Measurements from ENCODE around the gene EXOSC10. TPM values are rescaled to one million over a fixed set of nuclear protein-coding genes. Genes with fewer than 3 reads are reported as not detected.
"Not testable (repeated sequence)": the region's sequence is repeated elsewhere in the genome, so short reads cannot be mapped to it uniquely, and the experiment has no call there.

The EXOSC10 gene
- total RNA-seq, 6 experiments from 2014 or later = 13.4 to 32.4 (median 20.7) TPM

DNA sequence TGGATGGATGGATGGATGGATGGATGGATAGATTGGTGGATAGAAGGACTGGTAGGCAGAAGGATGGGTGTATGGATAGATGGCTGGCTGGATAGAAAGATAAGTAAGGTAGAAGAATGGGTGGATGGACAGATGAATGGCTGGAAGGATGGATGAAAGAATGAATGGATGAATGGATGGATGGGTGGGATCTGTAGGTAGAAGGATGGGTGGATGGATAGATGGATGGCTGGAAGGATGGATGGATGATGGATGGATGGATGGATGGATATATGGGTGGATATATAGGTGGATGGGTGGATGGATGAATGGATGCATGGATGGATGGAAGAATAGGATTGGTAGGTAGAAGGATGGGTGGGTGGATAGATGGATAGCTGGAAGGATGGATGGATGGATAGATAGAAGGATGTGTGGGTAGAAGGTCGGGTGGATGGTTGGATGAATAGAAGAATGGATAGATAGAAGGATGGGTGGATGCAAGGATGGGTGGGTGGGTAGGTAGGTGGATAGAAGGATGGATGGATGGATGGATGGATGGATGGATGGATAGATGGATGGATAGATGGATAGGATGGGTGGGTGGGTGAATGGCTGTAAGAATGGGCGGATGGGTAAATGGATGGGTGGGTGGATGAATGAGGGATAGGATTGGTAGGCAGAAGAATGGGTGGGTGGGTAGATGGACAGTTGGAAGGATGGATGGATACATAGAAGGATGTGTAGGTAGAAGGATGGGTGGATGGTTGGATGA is 60.1 kb downstream of the EXOSC10 start:
- H3K27ac ChIP-seq = no peak overlapping the region
- H3K4me1 ChIP-seq = no peaks in the 10 kb centered on the region
- ATAC-seq = no peak
- H3K27me3 ChIP-seq = no peaks in the 10 kb centered on the region
- DNase-seq = no peak
- peaks cover 0 to 49% (median 12%) of the 10 kb centered on the region in 4 donors for H3K36me3 ChIP-seq
- H3K9me3 ChIP-seq = no peaks in the 10 kb centered on the region
- H3K4me3 ChIP-seq = no peak overlapping the region
- intact Hi-C loops (cut with DNase I) = no loop called here
- WGBS (ENCODE audit: insufficient coverage, low coverage, low lambda C conversion rate, missing lambda C conversion rate) = 68% methylated on average over 2 of the region's 2 CpGs
- TF ChIP-seq POLR2A (IDR thresholded peaks at IDR 0.05) = no peak

DNA sequence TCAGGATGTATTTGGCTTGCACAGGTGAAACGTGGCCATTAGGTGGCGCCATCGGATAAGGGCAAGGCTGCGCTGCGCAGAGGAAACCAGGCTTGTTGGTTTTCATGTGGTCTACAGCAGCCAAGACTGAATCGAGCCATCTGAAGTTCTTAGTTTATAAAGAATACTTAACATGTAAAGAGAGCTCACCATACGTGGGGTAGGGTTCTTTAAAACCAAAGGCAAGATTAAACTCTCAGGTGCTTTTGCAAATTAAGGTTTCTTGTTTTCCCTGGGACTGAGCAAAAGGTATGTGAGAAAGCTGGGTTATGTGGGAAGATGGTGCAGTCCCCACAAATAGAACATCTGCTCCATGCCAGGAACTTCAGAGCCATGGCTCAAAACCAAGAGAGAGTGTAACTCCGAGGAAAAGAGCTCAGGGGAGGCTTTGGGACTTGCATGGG is 61.9 kb downstream of the EXOSC10 start:
- no peak for TF ChIP-seq POLR2A (IDR thresholded peaks at IDR 0.05)
- TF ChIP-seq, protein P1, sequence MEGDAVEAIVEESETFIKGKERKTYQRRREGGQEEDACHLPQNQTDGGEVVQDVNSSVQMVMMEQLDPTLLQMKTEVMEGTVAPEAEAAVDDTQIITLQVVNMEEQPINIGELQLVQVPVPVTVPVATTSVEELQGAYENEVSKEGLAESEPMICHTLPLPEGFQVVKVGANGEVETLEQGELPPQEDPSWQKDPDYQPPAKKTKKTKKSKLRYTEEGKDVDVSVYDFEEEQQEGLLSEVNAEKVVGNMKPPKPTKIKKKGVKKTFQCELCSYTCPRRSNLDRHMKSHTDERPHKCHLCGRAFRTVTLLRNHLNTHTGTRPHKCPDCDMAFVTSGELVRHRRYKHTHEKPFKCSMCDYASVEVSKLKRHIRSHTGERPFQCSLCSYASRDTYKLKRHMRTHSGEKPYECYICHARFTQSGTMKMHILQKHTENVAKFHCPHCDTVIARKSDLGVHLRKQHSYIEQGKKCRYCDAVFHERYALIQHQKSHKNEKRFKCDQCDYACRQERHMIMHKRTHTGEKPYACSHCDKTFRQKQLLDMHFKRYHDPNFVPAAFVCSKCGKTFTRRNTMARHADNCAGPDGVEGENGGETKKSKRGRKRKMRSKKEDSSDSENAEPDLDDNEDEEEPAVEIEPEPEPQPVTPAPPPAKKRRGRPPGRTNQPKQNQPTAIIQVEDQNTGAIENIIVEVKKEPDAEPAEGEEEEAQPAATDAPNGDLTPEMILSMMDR (IDR thresholded peaks at IDR 0.05) = peak; percentile 93 to 98 (median 95)
- H3K4me3 ChIP-seq = no peak overlapping the region
- ATAC-seq = peak; percentile 86 to 97 (median 92)
- no peaks in the 10 kb centered on the region for H3K27me3 ChIP-seq
- intact Hi-C loops (cut with DNase I) = no loop called here
- 0% methylated on average over 8 of the region's 8 CpGs for WGBS (ENCODE audit: insufficient coverage, low coverage, low lambda C conversion rate, missing lambda C conversion rate)
- H3K9me3 ChIP-seq = no peaks in the 10 kb centered on the region
- peaks cover 0 to 55% (median 11%) of the 10 kb centered on the region in 4 donors for H3K36me3 ChIP-seq
- no peaks in the 10 kb centered on the region for H3K4me1 ChIP-seq
- peak; percentile 85 to 87 (median 85) for DNase-seq
- H3K27ac ChIP-seq = no peak overlapping the region

DNA sequence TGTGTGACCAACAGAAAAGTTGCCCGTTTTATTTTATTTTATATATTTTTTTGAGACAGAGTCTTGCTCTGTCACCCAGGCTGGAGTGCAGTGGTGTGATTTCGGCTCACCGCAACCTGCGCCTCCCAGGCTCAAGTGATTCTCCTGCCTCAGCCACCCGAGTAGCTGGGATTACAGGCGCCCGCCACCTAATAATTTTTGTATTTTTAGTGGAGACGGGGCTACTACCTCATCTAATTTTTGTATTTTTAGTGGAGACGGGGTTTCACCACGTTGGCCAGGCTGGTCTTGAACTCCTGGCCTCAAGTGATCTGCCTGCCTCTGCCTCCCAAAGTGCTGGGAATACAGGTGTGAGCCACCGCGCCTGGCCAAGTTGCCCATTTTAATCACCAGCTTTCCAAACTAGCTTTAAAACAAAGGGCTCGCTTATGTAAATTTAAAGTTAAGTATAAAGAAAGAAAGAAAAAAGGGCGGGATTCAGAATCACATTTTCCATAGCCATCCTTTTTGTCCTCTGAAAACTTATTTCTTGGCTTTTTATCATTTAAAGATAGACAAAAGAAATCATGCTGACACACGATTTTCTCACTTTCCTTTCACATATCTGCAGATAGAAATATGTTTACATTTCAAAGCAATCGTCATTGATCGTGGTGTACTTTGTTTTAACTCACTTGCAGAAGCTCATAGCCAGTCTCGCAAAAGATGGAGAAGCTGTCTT is 62.5 kb downstream of the EXOSC10 start:
- peak in 1 of 3 donors; percentile 21 for DNase-seq
- H3K27ac ChIP-seq; ATAC-seq; H3K4me1 ChIP-seq; H3K9me3 ChIP-seq; H3K4me3 ChIP-seq; H3K27me3 ChIP-seq; intact Hi-C loops (cut with DNase I): not testable (repeated sequence)
- H3K36me3 ChIP-seq = peaks cover 0 to 55% (median 9%) of the 10 kb centered on the region in 4 donors
- WGBS (ENCODE audit: insufficient coverage, low coverage, low lambda C conversion rate, missing lambda C conversion rate) = 49% methylated on average over 14 of the region's 18 CpGs

DNA sequence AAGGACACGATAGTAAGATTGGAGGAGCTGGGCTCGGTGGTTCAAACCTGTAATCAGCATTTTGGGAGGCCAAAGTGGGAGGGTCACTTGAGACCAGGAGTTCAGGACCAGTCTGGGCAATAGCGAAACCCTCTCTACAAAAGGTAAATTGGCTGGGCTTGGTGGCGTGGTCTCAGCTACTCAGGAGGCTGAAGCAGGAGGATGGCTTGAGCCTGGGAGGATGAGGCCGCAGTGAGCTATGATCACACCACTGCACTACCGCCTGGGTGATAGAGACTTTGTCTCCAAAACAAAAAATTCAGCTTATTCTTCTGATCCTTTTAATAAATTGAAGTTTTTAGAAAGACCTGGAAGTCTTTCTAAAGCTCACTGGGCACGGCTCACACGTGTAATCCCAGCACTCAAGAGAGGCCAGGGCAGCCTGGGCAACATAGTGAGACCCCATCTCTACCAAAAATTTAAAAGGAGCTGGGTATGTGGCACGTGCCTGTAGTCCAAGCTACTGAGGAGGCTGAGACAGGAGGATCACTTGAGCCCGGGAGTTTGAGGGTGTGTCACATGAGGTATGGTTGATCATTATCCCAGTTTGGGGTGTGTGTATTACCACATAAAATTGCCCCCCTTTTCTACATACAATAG is 67.9 kb downstream of the EXOSC10 start:
- no peaks in the 10 kb centered on the region for H3K9me3 ChIP-seq
- no peak for DNase-seq
- TF ChIP-seq, protein P1 (IDR thresholded peaks at IDR 0.05) = no peak
- H3K4me1 ChIP-seq = no peaks in the 10 kb centered on the region
- intact Hi-C loops (cut with DNase I) = no loop called here
- no peak overlapping the region for H3K27ac ChIP-seq
- no peak overlapping the region for H3K4me3 ChIP-seq
- 87% methylated on average over 7 of the region's 10 CpGs for WGBS (ENCODE audit: insufficient coverage, low coverage, low lambda C conversion rate, missing lambda C conversion rate)
- ATAC-seq = peak in 1 of 4 donors; percentile 17
- peaks cover 0 to 55% (median 13%) of the 10 kb centered on the region in 4 donors for H3K36me3 ChIP-seq
- no peaks in the 10 kb centered on the region for H3K27me3 ChIP-seq

DNA sequence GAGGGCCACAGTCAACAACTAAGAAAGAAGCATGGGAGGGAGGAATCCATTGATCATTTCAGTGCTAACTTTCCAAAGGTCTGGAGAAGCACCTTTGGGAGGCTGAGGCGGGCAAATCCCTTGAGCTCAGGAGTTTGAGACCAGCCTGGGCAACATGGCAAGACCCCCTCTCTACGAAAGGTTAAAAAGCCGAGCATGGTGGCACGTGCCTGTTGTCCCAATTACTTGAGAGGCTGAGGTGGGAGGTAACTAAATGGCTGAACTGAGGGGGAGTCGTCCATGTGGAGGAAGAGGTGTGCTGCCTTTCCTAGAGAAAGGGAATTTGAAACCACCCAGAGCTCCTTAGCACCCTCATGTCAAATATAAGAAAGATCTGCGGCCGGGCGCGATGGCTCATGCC is 68.8 kb downstream of the EXOSC10 start:
- ATAC-seq = no peak
- no peak for TF ChIP-seq POLR2A (IDR thresholded peaks at IDR 0.05)
- TF ChIP-seq, protein P1 (IDR thresholded peaks at IDR 0.05) = no peak
- Histone ChIP-seq H3K4me3 (no peak overlapping the region), H3K4me1 (no peaks in the 10 kb centered on the region), H3K9me3 (no peaks in the 10 kb centered on the region), H3K36me3 (peaks cover 2 to 59% (median 19%) of the 10 kb centered on the region in 4 donors), H3K27ac (no peak overlapping the region), H3K27me3 (no peaks in the 10 kb centered on the region)
- 62% methylated on average over 2 of the region's 9 CpGs for WGBS (ENCODE audit: insufficient coverage, low coverage, low lambda C conversion rate, missing lambda C conversion rate)
- intact Hi-C loops (cut with DNase I) = no loop called here
- peak in 1 of 3 donors; percentile 16 for DNase-seq
